GM21447 (cell line): ENCODE data around the gene GSTA4.

Experiments
- ATAC-seq: cut with Tn5 transposase; IDR thresholded peaks from one replicate; pipeline ENCODE4 v1.9.1; 2021; ENCODE audit not compliant: unreplicated experiment

Gene GSTA4

DNA sequence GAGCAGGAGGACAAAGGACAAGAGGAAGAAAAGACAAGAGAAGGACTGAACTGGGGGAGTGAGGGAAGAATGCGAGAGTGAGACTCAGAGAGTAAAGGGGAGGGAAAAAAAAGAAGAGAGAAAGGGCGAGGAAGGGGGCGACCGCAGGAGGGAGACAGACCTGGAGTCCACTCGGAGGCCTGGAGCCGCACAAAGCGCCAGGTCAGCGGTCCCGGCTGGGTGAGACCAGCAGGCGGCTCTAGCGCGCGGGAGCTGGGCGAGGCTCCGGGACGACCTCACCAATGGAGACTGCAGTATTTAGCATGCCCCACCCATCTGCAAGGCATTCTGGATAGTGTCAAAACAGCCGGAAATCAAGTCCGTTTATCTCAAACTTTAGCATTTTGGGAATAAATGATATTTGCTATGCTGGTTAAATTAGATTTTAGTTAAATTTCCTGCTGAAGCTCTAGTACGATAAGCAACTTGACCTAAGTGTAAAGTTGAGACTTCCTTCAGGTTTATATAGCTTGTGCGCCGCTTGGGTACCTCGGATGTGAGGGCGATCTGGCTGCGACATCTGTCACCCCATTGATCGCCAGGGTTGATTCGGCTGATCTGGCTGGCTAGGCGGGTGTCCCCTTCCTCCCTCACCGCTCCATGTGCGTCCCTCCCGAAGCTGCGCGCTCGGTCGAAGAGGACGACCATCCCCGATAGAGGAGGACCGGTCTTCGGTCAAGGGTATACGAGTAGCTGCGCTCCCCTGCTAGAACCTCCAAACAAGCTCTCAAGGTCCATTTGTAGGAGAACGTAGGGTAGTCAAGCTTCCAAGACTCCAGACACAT, at the start of gene GSTA4:
GSTA4 (minus strand) TSS at position 196 of the 824 bp plus-strand sequence. CDS start 1,041 bp downstream, outside the sequence.
- ATAC-seq = peak; percentile 95

GRCh38 chr6:53044572-53044971, 49.5 kb upstream of the GSTA4 start:
- ATAC-seq = no peak

DNA sequence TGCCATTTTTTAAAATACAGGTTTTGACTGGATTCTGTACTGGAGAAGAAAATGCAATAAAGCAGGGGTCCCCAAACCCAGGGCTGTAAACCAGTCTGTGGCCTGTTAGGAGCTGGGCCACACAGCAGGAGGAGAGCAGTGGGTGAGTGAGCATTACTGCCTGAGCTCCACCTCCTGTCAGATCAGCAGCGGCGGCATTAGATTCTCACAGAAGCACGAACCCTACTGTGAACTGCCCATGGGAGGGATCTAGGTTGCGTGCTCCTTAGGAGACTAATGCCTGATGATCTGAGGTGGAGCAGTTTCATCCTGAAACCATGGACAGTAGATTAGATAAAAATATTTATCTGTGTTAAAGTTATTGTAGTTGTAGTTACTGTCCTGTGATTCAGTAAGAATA, 49.0 kb upstream of the GSTA4 start:
- no peak for ATAC-seq

DNA sequence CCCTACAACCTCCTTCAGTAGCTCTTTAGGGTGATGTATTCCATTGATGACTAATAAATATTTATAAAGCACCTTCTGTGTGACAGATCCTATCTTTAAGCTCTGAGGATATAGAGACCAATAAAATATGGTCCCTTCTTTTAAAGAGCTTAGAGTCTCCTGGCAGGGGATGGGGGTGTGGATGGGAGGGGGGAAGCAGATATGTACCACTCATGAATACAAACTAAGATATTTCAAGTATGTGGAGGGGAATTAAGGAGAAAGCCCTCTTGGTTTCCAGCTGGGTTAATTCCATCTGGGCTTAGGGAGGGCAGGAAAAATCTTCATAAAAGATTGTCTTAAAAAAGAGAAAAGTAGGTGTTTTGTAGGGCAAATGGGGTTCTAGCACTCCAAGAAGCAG, 48.5 kb upstream of the GSTA4 start:
- ATAC-seq = no peak

DNA sequence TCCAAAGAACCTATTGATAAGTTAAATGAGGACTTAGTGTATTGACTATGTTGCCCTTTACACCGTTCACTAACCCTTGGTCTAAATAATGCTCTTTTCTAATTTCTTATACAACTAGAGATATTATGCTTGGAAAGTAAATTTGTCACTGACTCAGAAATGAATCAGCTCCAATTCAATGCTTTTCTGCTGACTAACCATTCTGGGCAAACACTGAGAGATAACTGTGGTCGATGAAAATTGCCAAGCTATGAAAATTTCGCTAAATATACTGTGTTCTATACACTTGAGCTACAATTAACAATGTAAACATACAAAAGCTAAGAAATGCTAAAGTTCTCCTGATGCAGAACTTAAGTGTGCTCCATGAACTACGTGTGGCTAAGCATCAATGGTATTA, 47.0 kb upstream of the GSTA4 start:
- no peak for ATAC-seq

DNA sequence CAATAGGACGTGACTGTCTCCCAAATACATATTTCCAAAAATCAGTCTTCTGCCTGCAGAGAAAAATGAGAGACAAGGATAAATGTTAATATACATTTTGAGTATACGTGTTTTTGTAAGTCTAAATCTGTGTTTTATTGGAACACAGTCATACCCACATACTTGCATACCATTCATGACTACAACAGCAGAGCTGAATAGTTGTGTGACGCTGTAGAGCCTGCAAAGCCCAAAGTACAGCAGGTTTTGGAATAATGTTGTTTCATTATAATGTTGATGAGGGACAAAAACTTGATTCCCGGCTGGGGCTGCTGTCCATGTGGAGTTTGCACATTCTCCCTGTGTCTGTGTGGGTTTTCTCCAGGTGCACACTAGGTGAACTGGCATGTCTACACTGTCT, 46.3 kb upstream of the GSTA4 start:
- no peak for ATAC-seq

GRCh38 chr6:53038596-53038995, 43.5 kb upstream of the GSTA4 start:
- no peak for ATAC-seq

GRCh38 chr6:53038141-53038540, 43.1 kb upstream of the GSTA4 start:
- ATAC-seq = no peak

DNA sequence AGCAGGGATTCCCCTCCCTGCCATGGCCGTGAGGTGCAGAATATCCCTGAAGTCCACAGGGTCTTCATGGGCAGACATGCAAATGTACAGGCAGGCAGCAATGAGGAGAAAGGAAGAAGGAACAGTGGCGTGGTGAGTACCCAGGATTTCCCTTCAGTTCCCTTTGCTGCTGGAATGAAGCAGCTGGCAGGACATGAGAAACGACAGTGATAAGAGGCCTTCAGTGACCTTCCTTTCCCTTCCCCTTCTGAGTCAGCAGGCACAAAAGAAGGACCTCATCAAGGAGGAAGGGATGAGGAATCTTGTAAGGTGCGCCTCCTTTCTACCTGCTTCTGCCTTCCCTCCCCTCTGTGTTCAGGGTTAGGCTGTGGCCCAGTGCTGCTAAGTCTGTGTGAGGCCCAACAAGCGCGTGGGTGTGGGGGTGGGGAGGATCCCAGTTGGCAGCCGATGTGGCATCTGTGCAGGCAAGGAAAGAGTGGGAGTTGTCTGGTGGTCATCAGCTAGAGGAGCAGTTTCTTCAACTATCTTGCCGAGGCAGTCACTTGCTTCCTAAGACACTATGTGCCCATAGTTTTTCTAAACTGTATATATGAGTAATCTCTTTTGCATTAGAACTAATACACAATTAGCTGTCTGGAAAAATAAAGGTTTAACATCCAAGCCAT, 40.6 kb upstream of the GSTA4 start:
- ATAC-seq = no peak

DNA sequence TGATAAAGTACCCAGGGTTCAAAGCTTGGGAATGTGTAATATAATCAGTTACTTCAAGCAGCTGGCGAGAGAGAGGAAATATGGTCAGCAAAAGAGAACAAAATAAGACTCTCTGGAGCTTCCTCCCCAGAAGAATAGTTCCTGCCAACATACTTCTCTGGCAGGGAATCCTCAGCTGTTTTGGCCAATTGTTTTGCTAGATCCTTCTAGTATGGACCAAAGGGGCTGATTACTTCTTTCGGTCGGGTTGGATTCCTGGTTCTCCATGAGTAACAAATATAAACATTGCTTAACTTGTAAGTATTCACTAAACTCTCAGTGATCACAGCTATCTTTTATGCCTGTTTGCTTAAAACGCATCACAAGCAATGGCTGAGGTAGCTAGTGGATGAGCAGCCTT, 38.7 kb upstream of the GSTA4 start:
- no peak for ATAC-seq

DNA sequence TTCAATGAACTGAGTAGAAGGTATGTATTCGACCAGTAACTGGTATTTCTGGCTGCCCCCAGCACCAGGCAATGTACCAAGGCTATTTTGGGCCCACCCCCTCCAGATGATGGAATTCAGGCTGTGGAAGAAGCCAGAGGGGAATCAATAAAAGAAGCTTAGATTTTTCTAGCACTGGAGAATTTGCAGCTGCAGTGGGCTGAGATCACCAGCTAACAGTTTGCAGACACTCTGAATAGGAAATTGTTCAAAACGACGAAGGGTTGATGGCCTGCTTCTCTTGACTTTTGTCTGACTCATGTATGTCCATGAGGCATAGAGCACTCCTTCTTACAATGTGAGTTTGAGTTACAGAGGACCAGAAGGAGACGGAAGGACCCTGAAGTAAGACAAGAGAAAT, 37.8 kb upstream of the GSTA4 start:
- ATAC-seq = no peak

DNA sequence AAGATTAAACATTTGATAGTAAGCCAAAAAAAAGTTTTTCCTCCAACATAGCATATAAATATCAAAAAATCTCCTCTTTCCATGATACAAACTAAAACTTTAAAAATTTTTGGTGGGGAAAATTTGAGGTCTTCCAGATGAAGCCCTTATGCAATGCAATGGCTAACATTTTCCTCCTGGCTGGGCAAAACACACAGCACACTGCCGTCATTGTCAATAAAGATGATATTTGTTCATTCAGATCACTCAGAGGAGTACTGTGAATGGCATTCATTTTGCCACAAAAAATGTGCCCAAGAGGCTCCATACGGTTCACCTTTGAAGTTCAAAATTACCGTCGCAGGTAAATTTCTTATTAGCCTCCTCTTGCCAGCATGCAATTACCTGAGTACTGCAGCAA, 36.2 kb upstream of the GSTA4 start:
- no peak for ATAC-seq

GRCh38 chr6:53029761-53030160, 34.7 kb upstream of the GSTA4 start:
- ATAC-seq = no peak

DNA sequence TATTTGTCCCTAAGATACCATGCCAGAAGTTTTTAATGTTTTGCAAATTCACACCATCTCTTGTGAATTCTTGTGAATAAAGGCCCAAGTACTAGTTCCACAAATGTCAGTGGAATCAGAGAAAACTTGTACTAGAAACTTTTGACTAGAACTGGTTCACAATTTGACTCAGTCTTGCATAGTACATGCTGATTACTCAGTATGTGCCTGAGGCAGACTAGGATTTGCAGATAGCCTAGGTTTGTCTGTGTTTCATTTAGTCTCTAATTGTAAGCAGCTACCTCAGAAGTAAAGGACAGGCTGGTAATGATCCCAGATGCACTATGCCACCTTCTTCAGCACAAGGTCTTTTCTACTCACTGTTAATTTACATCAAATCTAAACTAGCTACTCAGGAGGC, 34.2 kb upstream of the GSTA4 start:
- ATAC-seq = no peak

GRCh38 chr6:53028467-53028866, 33.4 kb upstream of the GSTA4 start:
- no peak for ATAC-seq

- ATAC-seq = no peak
These were observed 32.1 kb upstream of the GSTA4 start for GRCh38 chr6:53027131-53027718.

DNA sequence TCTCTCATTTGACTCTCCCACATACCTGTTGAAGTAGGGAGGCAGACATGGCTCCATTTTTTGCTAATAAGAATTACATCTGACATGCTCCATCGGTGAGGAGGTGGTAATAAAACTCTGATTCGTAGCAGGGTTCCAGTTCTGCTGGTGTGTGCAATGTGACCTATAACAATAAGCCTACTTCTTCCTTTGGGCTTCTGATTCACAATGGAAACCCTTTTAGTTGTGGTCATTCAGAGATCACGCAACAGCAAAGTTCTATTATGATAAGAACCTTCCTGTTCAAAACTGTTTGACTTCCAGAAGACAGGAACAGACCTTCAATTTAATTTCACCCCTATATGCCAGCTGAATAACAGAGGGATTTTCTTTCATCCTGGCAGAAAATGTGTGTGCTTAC, 31.4 kb upstream of the GSTA4 start:
- no peak for ATAC-seq

GRCh38 chr6:53023323-53023722, 28.2 kb upstream of the GSTA4 start:
- ATAC-seq = no peak

- no peak for ATAC-seq
These were observed 25.1 kb upstream of the GSTA4 start for GRCh38 chr6:53020005-53020744.

DNA sequence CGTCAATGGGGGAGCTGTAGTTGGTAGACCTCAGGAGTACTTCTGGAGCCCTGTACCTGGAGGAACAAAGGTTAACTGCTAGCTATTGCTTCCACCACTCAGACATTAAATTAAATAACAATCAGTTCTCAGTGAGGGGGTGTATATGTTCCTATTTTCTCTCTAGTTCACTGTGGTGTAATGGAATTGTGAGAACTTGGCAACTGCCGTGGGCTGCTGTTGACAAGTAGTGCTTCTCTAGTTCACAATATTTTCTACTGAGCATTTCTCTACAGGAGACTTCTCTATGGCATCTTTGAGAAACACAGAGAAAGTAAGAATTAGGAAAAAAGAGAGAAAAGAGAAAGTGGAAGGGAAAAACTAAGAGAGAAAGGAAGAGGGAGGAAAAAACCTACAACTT, 23.4 kb upstream of the GSTA4 start:
- no peak for ATAC-seq

DNA sequence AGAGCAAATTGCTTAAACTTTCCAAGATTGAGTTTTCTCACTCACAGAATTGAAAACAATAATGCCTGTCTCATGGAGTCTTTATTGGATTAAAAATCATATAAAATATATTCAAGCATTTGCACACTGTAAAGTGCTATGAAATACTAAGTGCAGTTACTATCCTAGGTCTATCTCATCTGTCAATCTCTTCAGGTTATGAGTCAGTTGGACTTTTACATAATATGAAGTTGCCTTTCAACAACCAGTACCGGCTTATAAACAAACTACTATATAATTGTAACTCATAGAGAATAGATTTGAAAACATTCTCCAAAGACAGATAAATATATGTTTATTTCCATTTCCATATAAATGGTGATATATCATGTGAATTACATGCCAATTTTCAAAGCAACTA, 20.4 kb upstream of the GSTA4 start:
- no peak for ATAC-seq

DNA sequence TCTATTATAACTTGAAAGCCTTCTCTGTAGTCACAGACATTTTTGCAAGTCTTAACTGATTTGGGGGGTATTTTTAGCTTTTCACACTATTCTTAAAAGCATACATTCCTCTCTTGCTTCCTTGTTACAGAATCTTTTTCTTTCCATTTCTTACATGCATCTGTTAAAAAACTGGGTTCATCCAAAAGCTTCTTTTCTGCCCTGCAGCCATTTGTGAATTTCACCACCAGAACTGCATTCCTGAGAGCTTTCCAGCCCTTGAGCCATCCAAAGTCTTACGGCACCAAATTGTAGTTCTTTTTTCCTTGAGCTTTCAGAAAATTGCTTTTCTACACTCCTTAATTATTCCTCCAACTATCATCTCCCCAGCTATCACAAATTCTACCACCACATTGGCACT, 19.7 kb upstream of the GSTA4 start:
- no peak for ATAC-seq
